HG02642 (cell line): ENCODE data around the gene FARP1.
A peak's percentile ranks its signal among the peaks of the same experiment; 100 is the strongest.

ENCODE experiments used
- ATAC-seq: cut with Tn5 transposase; IDR thresholded peaks from one replicate; pipeline ENCODE4 v1.9.1; 2021; ENCODE audit warnings: mild to moderate bottlenecking; ENCODE audit not compliant: unreplicated experiment, poor library complexity

FARP1 gene, protein sequence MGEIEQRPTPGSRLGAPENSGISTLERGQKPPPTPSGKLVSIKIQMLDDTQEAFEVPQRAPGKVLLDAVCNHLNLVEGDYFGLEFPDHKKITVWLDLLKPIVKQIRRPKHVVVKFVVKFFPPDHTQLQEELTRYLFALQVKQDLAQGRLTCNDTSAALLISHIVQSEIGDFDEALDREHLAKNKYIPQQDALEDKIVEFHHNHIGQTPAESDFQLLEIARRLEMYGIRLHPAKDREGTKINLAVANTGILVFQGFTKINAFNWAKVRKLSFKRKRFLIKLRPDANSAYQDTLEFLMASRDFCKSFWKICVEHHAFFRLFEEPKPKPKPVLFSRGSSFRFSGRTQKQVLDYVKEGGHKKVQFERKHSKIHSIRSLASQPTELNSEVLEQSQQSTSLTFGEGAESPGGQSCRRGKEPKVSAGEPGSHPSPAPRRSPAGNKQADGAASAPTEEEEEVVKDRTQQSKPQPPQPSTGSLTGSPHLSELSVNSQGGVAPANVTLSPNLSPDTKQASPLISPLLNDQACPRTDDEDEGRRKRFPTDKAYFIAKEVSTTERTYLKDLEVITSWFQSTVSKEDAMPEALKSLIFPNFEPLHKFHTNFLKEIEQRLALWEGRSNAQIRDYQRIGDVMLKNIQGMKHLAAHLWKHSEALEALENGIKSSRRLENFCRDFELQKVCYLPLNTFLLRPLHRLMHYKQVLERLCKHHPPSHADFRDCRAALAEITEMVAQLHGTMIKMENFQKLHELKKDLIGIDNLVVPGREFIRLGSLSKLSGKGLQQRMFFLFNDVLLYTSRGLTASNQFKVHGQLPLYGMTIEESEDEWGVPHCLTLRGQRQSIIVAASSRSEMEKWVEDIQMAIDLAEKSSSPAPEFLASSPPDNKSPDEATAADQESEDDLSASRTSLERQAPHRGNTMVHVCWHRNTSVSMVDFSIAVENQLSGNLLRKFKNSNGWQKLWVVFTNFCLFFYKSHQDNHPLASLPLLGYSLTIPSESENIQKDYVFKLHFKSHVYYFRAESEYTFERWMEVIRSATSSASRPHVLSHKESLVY

GRCh38 chr13:98142380-98143156 lies at the start of gene FARP1:
Gene FARP1 (plus strand): TSS chr13:98143094. CDS start chr13:98213243, 70,149 bp downstream.
- peak; percentile 82 for ATAC-seq

DNA sequence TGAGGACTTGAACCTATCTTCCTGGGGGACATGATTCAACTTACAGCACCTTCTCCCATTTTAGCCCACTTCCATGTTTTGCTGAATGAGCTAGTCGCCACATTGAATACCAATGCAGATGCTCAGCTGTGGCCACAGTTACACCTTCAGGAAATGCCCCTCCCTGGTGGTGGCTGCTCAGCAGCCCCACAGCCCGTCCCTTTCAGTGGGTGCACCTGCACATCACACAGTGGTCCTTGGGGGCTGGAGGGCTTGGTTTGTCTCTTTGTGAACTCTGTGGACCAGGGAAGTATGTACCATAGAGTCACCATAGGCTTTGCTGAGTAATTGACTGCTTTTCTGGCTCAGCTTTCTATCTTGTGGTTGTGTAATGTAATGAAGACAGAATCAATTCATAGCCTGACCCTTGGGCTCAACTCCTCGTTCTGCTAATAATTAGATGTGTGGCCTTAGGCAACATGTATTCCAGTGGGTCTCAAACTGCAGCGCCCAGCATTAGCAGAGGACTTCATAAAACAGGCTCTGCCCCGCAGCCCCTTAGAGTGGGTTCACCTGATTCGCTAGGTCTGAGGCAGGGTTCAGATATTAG lies 48.1 kb upstream of the FARP1 start:
- ATAC-seq, result no peak

DNA sequence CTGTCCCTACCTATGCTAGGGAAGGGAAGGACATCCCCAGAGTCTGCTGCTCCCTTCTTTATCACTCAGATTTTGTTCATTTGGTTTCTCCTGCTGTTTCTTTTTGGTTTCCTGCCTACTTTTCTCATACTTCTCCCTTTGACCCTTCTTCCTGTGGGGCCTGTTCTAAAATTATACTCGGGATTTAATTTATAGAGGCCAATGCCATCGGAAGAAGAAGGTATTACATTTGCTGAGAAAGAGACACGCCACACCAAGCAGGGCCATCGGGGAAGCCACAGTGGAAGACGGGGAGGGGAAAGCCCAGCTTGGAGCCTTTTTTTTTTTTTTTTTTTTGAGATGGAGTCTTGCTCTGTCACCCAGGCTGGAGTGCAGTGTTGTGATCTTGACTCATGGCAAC lies 46.8 kb upstream of the FARP1 start:
- no peak for ATAC-seq

DNA sequence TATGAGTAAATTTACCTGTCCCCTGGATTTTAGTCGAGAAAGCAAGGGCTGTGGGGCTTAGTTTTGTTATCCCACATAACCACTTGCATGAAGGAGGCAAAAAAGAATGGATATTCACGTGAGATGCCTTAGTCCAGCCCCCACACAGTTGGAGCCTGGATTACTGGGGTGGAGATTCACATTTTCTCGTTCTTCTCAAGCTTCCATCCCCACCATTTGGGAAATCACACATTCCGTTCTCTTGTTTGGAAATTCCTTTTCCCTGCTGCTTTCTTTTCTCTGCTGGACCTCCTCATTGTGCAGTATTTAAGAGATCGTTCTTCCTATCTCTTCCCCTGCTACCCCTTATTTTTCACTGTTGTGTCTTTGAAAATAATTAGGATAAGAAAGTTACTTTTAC lies 45.1 kb upstream of the FARP1 start:
- no peak for ATAC-seq

- no peak for ATAC-seq
Measured at GRCh38 chr13:98098516-98098915, 44.4 kb upstream of the FARP1 start.

DNA sequence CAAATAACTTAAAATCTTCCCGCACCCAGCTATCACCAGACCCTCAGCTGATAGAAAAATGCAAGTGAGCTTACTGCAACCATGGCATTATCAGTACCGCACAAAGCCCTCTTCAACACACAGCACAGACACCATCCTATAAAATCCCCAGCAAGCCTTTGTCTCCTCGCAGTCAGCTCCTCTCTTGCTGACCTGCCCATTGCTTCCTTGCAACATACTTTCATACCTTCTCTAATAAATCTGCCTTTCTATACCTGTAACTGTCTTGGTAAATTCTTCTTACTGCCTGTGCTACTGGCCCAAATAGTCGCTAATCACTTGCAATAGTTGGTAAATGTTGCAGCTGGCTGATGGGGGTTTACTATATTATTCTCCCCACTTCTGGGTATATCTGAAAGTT lies 43.3 kb upstream of the FARP1 start:
- ATAC-seq, result no peak

GRCh38 chr13:98100481-98100880 lies 42.4 kb upstream of the FARP1 start:
- no peak for ATAC-seq

- no peak for ATAC-seq
Measured at GRCh38 chr13:98103531-98103930, 39.4 kb upstream of the FARP1 start.

GRCh38 chr13:98103942-98104880 lies 38.7 kb upstream of the FARP1 start:
- no peak for ATAC-seq

DNA sequence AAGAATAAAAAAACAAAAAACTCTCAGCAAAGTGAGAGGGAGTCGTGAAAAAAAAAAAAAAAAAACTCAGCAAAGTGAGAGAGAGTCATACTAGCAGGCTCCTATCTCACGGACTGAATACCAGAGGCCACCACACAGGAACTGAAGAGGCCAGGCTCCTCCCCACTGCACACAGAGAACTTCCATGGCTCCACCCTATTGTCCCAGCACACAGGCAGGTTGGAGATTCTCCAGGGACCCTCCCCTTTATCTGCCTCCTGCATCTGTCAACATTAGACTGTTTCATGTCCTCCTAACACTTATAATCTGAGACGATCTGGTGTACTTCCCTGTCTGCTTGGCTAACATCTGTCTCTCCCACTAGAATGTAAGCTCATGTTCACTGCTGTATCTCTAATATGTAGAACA lies 37.0 kb upstream of the FARP1 start:
- ATAC-seq, result no peak

GRCh38 chr13:98108341-98108740 lies 34.6 kb upstream of the FARP1 start:
- no peak for ATAC-seq

- ATAC-seq, result no peak
Measured at GRCh38 chr13:98109226-98109853, 33.6 kb upstream of the FARP1 start.

DNA sequence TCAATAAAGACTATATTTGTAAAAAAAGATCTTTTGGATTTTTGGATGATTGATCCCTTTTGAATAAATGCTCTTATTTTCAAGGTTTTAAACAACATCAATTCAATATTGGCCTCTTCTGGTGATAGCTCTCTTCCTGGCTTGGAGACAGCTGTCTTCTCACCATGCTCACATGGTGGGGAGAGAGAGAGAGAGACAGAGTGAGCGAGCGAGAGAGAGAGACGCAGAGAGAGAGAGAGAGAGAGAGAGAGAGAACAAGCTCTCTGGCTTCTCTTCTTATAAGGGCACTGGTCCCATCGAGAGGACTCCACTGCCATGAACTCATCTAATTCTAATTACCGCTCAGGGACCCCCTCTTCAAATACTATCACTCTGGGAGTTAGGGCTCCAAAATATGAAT lies 32.1 kb upstream of the FARP1 start:
- ATAC-seq, result no peak

DNA sequence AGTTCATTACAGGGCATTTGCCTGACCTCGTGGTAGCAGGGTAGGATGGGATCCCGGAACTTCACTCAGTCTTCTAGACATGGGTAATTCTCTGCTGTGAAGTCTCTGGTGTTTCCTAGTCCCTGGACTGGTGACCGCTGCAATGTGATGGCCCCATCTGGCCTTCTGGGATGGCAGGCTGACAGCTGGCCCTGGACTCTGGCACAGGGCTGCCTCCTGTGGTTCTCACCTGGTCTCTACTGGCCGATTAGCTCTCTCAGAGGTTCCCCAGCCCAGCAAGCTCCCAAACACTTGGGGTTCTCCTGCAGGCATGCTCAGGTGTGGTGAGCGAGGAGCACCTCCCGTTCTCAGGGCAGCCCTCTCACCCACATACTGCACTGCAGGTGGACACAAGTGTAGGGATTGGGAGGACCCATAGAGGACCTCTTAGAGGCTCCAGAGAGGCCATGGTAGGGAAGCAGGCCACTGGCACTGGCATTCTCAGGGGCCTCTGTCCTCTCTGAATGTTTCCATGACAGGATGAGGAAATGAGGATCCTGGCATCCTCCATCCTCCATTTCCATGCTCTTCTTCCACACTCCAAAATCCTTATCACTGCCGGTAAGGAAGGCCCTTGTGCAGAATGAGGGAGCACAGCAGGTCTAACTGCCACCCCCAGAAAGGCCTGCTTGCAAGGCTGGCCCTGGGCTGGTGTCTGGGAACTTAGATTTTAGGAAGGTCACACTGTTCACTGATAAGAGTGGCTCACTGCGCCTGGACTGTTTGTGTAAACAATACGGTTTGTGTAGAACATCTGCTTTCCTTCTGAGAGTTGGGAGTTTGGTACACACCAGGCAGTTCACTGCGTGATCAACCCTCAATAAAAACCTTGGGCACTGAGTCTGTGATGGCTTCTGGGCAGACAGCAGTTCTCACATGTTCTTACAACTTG lies 31.5 kb upstream of the FARP1 start:
- no peak for ATAC-seq

GRCh38 chr13:98112456-98112855 lies 30.4 kb upstream of the FARP1 start:
- ATAC-seq, result no peak

- ATAC-seq, result no peak
Measured at GRCh38 chr13:98118865-98119264, 24.0 kb upstream of the FARP1 start.

GRCh38 chr13:98123176-98123575 lies 19.7 kb upstream of the FARP1 start:
- no peak for ATAC-seq
